COLO668 (cell line): ENCODE measurements around the gene KAT2B.

ENCODE experiments used
- DNase-seq: peaks from one replicate; lab custom pipeline; 2025; ENCODE audit not compliant: unreplicated experiment; lab: John Stamatoyannopoulos, UW

KAT2B gene

DNA sequence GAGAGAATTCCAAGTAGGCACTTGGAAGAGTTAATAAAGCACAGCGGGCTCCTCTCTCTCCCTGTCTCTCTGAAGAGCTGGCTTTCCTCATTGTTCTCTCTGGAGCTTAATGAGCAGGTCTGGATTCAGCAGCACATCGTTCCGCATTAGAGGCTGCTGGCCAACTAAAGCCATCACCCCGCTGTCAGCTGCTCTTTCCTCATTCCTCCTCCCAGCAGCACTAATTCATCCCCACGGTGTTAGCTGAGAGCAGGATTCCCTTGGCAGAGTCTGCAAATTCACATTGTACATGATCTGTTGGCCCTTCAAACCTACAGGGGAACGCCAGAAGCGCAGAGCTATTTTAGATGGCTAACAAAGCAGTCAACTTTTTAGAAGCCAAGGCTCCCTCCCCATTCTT is 101.6 kb downstream of the KAT2B start:
- no peak for DNase-seq

GRCh38 chr3:20142517-20142916 is 102.3 kb downstream of the KAT2B start:
- DNase-seq, result no peak

DNA sequence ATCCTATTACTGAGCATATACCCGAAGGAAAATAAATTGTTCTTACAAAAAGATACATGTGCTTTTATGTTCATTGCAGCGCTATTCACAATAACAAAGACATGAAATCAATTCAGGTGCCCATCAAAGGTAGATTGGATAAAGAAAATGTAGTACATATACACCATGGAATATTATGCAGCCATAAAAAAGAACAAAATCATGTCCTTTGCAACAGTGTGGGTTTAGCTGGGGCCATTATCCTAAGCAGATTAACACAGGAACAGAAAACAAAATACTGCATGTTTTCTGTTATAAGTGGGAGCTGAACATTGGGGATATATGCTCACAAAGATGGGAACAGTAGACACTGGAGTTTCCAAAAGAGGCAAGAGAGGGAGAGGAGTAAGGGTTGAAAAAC is 103.3 kb downstream of the KAT2B start:
- DNase-seq, result no peak

- no peak for DNase-seq
Observed at GRCh38 chr3:20145874-20146273, 105.6 kb downstream of the KAT2B start.

- no peak for DNase-seq
Observed at GRCh38 chr3:20146301-20146700, 106.1 kb downstream of the KAT2B start.

DNA sequence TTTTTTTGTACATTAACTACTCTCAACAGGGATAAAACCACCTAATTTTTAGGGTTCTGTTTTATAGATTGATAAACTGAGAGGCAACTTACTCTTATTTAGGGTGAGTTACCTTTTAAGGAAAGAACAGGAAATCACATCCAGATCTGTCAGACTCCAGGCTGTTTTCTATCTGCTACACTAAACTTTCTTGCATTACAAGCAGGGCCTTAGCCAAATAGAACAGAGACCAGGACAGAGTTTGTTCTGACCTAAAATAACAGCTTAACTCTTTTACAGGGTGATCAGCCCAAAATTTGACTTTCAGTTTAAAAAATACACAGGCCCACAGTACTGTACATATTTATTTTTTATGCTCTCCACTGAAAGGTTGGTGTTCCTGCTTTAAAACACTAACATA is 107.1 kb downstream of the KAT2B start:
- no peak for DNase-seq

DNA sequence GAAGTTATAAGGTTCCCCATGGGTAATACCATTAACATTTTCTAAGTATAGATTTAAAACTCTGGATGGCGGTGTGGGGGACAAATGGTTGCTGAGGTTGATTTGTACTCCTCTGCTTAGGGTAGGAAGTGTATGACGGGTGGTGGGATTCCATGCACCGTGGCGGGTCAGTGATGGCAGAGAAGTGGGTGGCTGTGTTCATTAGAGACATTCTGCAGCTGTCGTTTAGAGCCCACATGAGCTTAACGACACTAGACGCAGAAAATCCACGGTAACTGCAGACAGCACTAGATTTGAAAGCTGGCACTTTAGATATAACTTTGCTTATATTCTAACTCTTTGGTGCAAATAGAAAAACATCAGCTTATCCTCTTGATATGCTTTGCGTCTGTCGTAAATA is 108.2 kb downstream of the KAT2B start:
- DNase-seq, result no peak

DNA sequence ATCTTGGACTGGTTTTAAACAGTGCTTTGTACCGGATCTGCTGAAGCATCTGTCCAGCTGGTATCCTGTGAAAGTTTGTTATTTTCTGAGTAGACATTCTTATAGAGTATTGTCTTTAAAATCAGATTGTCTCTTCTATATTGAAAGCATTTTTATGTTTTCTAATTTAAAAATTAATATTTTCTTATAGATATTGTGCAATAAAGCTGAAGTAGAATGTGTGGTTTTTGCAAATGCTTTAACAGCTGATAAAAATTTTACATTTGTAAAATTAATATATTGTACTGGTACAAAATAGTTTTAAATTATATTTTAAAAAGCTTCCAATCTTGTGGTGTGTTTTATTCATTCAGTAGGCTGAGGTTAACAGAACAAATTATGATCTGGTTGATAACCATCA is 113.8 kb downstream of the KAT2B start:
- no peak for DNase-seq

GRCh38 chr3:20154928-20155327 is 114.7 kb downstream of the KAT2B start:
- no peak for DNase-seq

GRCh38 chr3:20160230-20160629 is 120.0 kb downstream of the KAT2B start:
- DNase-seq, result no peak

- DNase-seq, result no peak
Observed at GRCh38 chr3:20161714-20162113, 121.5 kb downstream of the KAT2B start.

DNA sequence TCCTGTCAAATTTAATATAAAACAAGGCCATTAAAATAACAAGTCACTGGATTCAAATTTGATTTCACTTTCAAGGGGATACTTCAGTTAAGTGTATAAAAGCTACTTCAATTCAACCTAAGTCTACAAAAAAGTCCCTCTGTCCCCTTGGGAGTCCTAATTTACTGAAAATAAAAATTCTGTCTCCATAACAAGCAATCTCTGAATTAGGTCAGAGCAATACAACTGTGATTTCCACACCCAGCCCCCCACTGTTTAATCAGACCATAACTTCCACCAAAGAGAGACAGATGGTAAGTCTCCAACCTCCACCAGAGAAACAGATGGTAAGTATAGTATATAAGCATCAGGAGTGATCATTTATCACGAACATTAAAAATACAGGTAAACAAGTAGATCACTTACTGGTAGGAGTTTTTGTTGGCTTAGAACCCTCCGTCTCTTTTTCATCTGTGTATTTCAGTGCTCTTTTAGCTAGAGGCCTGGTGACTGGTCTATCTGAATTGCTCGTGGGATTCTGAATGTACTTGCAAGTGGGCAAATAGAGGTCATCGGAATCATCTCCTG is 133.7 kb downstream of the KAT2B start:
- no peak for DNase-seq

DNA sequence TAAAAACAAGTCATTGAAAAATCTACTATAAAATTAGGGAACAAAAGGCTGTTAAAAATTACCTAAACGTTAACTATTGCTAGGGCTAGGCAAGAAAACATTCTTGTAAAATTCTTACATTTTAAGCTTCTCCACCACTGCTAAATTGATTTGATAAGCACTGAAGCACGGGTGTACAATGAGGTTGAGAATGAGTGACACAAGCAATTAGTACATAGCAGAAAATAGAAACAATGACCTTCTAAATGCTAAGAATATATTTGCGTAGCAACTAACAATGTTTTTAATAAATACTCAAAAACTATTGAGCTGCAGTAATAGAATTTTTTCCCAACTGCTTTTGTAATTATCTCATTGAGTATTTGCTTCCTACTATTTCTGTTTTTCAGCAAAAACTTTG is 141.0 kb downstream of the KAT2B start:
- DNase-seq, result no peak

- DNase-seq, result no peak
Observed at GRCh38 chr3:20182206-20182605, 142.0 kb downstream of the KAT2B start.

- peak; percentile 2 for DNase-seq
Observed at GRCh38 chr3:20185331-20185678, 145.1 kb downstream of the KAT2B start.

DNA sequence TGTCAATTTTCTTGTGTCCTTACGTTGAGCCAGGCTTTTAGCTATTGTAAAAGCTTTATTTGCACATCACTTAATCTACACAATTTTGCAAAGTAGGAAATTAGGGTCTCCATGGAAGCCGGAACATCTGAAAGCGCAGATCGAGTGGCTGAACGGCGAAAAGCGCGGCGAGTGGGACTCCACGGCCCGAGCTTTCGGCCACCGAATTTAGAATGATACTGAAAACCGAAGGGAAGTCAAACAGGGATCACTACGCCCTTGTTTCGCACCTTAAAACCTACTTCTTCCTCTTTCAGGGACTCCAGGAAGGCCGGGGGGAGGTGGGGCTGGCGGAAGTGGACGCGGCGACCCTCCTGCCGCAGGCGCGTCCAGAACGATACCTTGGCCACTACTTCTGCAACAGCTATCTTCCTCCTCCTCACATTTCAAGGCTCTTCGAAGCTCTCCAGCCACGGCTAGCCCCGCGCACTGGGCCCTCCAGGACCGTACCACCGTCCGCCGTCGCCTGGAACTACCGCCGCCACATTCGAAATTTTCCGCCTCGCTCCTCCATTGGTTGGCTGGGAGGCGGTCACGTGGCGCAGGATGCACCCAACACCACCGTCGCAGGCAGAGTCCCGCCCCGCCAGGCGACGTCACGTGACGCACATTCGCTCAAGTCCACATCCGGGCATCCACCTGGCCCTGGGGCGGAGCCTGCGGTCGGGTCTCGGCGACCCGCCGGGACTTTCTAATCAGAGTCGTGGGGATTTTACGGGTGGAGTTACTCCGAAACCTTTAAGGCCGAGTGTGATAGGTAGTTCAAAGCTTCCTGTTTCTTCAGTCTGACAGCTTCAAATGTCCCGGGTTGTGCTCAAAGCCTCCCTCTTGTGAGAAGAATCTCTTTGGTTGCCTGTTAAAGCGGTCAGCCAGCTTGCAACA is 145.7 kb downstream of the KAT2B start, which contains the start of gene SGO1:
Gene SGO1 (minus strand): TSS at position 528 of the 921 bp plus-strand sequence. CDS start 2,179 bp downstream, outside the sequence.
- DNase-seq, result peak; percentile 95

- no peak for DNase-seq
Observed at GRCh38 chr3:20186600-20187004, 146.4 kb downstream of the KAT2B start.

- no peak for DNase-seq
Observed at GRCh38 chr3:20190991-20191390, 150.7 kb downstream of the KAT2B start.

GRCh38 chr3:20194793-20195460 is 154.7 kb downstream of the KAT2B start:
- DNase-seq, result no peak

DNA sequence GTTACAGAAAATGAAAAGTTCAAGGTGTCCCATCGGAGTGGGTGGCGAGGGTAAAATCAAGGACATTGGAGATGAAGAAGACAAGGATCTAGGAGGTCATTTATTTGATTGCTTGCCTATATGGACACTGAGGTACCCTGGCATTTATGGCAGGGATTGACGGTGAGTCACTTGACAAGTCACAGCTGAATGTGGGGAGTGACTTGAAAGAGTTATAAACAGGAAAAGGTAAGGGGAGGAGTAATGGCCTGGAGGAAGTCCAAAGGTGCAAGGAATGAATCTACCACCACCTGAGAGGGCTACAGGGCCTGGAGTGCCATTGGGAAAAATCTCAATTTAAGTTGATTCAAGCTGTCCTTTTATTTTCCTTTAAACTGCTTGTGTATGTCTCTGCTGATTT is 157.5 kb downstream of the KAT2B start:
- DNase-seq, result no peak

- DNase-seq, result no peak
Observed at GRCh38 chr3:20201143-20201542, 160.9 kb downstream of the KAT2B start.
